Suprapubic skin (tissue), 4 donors: Measurements from ENCODE around the gene PTBP3.

ENCODE experiments used
- POLR2A ChIP-seq, 2 donors: fragments of 450-650 bp; IDR thresholded peaks; one replicate each; pipeline ENCODE4 v1.6.1; 2017; ENCODE audit warnings: antibody characterized with exemption in 2 of 2, mild to moderate bottlenecking in 2 of 2, moderate library complexity in 2 of 2
- POLR2AphosphoS5 ChIP-seq, 3 donors: sonication (generic); formaldehyde crosslinking; IDR thresholded peaks; one replicate each; pipeline ENCODE4 v1.6.1; 2017; ENCODE audit warnings: antibody characterized with exemption in 3 of 3
- TF ChIP-seq, protein P1 (sequence below), 2 donors: fragments of 200-600 bp in 1 of 2; fragments of 450-650 bp in 1 of 2; sonication (generic) in 1 of 2; IDR thresholded peaks; one replicate each; pipeline ENCODE4 v1.5.1; 2016 to 2019; ENCODE audit warnings: antibody characterized with exemption in 2 of 2, mild to moderate bottlenecking in 1 of 2, moderate library complexity in 1 of 2

DNA sequence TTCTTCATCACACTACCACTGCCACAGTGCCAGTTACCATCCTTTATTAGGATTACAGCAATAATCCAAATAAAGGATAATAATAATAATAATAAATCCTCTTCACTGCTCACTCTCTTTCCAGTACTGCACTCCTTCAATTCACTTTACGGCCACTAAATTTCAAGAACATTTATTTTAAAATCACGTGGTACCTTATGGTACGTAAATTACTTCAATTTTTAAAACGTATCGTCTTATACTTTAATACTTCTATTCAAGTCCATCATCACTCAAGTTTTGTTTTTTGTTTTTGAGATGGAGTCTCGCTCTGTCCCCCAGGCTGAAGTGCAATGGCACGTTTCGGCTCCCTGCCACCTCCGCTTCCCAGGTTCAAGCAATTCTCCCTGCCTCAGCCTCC is 36.5 kb downstream of the PTBP3 start:
- TF ChIP-seq POLR2AphosphoS5 (IDR thresholded peaks at IDR 0.05) = no peak
- TF ChIP-seq, protein P1, sequence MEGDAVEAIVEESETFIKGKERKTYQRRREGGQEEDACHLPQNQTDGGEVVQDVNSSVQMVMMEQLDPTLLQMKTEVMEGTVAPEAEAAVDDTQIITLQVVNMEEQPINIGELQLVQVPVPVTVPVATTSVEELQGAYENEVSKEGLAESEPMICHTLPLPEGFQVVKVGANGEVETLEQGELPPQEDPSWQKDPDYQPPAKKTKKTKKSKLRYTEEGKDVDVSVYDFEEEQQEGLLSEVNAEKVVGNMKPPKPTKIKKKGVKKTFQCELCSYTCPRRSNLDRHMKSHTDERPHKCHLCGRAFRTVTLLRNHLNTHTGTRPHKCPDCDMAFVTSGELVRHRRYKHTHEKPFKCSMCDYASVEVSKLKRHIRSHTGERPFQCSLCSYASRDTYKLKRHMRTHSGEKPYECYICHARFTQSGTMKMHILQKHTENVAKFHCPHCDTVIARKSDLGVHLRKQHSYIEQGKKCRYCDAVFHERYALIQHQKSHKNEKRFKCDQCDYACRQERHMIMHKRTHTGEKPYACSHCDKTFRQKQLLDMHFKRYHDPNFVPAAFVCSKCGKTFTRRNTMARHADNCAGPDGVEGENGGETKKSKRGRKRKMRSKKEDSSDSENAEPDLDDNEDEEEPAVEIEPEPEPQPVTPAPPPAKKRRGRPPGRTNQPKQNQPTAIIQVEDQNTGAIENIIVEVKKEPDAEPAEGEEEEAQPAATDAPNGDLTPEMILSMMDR (IDR thresholded peaks at IDR 0.05) = no peak
- no peak for TF ChIP-seq POLR2A (IDR thresholded peaks at IDR 0.05)
